Loucy (cell line): Measurements from ENCODE around the gene CENPVL3.

Experiments
- EZH2phosphoT487 ChIP-seq: fragments of 200-600 bp; IDR thresholded peaks from 2 replicates; pipeline ENCODE4 v1.6.1; 2018; ENCODE audit warnings: antibody characterized with exemption, mild to moderate bottlenecking, moderate library complexity, borderline replicate concordance
- TF ChIP-seq, protein P1 (sequence below): fragments of 200-600 bp; sonication (generic); conservative IDR thresholded peaks from 2 replicates; pipeline ENCODE4 v1.5.1; 2014; ENCODE audit warnings: mild to moderate bottlenecking, antibody characterized with exemption, low read length

DNA sequence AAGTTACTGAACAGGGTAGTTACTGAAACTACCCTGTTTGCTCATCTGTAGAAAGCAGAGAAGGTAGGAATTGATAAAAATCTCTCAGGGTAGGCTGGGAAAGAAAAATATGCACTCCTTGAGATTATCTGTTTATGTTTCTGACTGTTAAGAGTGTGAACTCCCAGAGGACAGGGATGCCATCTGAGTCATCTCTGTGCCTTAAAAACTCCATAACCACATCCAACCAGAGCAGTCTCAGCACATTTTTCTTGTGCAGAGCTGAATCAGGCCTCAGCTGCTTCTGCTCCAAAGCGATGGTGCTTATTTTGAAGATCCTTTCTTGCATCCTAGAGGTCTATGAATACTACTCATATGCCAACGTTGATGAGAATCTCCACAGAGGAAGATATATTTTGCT is 9.9 kb downstream of the CENPVL3 start:
- TF ChIP-seq, protein P1, sequence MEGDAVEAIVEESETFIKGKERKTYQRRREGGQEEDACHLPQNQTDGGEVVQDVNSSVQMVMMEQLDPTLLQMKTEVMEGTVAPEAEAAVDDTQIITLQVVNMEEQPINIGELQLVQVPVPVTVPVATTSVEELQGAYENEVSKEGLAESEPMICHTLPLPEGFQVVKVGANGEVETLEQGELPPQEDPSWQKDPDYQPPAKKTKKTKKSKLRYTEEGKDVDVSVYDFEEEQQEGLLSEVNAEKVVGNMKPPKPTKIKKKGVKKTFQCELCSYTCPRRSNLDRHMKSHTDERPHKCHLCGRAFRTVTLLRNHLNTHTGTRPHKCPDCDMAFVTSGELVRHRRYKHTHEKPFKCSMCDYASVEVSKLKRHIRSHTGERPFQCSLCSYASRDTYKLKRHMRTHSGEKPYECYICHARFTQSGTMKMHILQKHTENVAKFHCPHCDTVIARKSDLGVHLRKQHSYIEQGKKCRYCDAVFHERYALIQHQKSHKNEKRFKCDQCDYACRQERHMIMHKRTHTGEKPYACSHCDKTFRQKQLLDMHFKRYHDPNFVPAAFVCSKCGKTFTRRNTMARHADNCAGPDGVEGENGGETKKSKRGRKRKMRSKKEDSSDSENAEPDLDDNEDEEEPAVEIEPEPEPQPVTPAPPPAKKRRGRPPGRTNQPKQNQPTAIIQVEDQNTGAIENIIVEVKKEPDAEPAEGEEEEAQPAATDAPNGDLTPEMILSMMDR = no peak
- no peak for TF ChIP-seq EZH2phosphoT487
